Left renal pelvis (tissue), 4 donors: ENCODE data around the gene HTR2A. TPM values are rescaled to one million over a fixed set of nuclear protein-coding genes. Genes with fewer than 3 reads are reported as not detected.
A peak's percentile ranks its signal among the peaks of the same experiment; 100 is the strongest.
"Not testable (repeated sequence)": the region's sequence is repeated elsewhere in the genome, so short reads cannot be mapped to it uniquely, and the experiment has no call there.

Source experiments
- DNase-seq, 4 donors: peaks; one replicate each; pipeline ENCODE4 v3.0.0-alpha.2; 2013; ENCODE audit warnings: low read depth in 4 of 4, low spot score in 3 of 4
- polyA plus RNA-seq, 4 donors: library from polyadenylated mRNA; unstranded; fragments of 120-200 nt; gene quantifications; one replicate each; pipeline ENCODE4 v1.2.1, GENCODE V29; 2013; ENCODE audit not compliant: insufficient read length in 4 of 4

The HTR2A gene
- polyA plus RNA-seq, 4 donors = 0.78 to 2.9 (median 1.1) TPM

- DNase-seq = no peak
Measured at GRCh38 chr13:46817095-46817494, 79.8 kb downstream of the HTR2A start.

- DNase-seq = no peak
Measured at GRCh38 chr13:46816371-46816770, 80.5 kb downstream of the HTR2A start.

- no peak for DNase-seq
Measured at GRCh38 chr13:46812301-46812797, 84.5 kb downstream of the HTR2A start.

GRCh38 chr13:46810440-46810839 lies 86.4 kb downstream of the HTR2A start:
- DNase-seq = no peak

- not testable (repeated sequence) for DNase-seq
Measured at GRCh38 chr13:46804921-46805320, 91.9 kb downstream of the HTR2A start.

- DNase-seq = no peak
Measured at GRCh38 chr13:46804391-46804815, 92.5 kb downstream of the HTR2A start.

- DNase-seq = no peak
Measured at GRCh38 chr13:46803586-46803985, 93.3 kb downstream of the HTR2A start.

GRCh38 chr13:46801858-46802257 lies 95.0 kb downstream of the HTR2A start:
- DNase-seq = no peak

- no peak for DNase-seq
Measured at GRCh38 chr13:46799139-46799538, 97.7 kb downstream of the HTR2A start.

GRCh38 chr13:46797501-46798237 lies 99.2 kb downstream of the HTR2A start:
- peak in 1 of 4 donors; percentile 11 for DNase-seq

- peak; percentile 88 to 89 (median 88) for DNase-seq
Measured at GRCh38 chr13:46796515-46797474, 100.1 kb downstream of the HTR2A start, which contains the start of gene ESD. Gene ESD (minus strand): TSS chr13:46797161. CDS start chr13:46791413, 5,748 bp downstream.

GRCh38 chr13:46796129-46796514 lies 100.7 kb downstream of the HTR2A start:
- peak in 1 of 4 donors; percentile 5 for DNase-seq

GRCh38 chr13:46795321-46795720 lies 101.5 kb downstream of the HTR2A start:
- DNase-seq = no peak

- no peak for DNase-seq
Measured at GRCh38 chr13:46783504-46783903, 113.3 kb downstream of the HTR2A start.

- no peak for DNase-seq
Measured at GRCh38 chr13:46782691-46783090, 114.2 kb downstream of the HTR2A start.

- no peak for DNase-seq
Measured at GRCh38 chr13:46782066-46782465, 114.8 kb downstream of the HTR2A start.

Other genes starting within 250 kb of the HTR2A start
- gene ESD, start 99.9 kb downstream of the HTR2A start, polyA plus RNA-seq = 100 to 1,000 TPM; 193 to 273 (median 240) TPM